GM10248 (cell line): ENCODE data around the gene COMMD4.
"Not testable (repeated sequence)": the region's sequence is repeated elsewhere in the genome, so short reads cannot be mapped to it uniquely, and the experiment has no call there.

Experiments used
- CTCF ChIA-PET: fragments of 300-600 bp; sonication (Branson Sonifier 250); formaldehyde crosslinking; extraction: SDS; loops from one replicate; lab custom pipeline; 2021; ENCODE audit warnings: antibody characterized with exemption; lab: Yijun Ruan, JAX
- POLR2A ChIA-PET: fragments of 350-650 bp; sonication (Branson Sonifier 250); formaldehyde crosslinking; extraction: SDS; loops from one replicate; lab custom pipeline; 2020; ENCODE audit warnings: antibody characterized with exemption; lab: Yijun Ruan, JAX
- DNase-seq: peaks from one replicate; pipeline ENCODE4 v3.0.0; 2012; ENCODE audit errors: extremely low spot score
- CTCF ChIP-seq: IDR thresholded peaks from 2 replicates; pipeline ENCODE4 v1.5.1; 2012; ENCODE audit warnings: mild to moderate bottlenecking, low read depth; ENCODE audit errors: extremely low read depth, missing control alignments, control extremely low read depth

Gene COMMD4

GRCh38 chr15:75369897-75370581, 34.2 kb downstream of the COMMD4 start:
- TF ChIP-seq CTCF, result no peak
- no peak for DNase-seq
- CTCF ChIA-PET, result interaction anchor here (1.8 to 4.5 kb wide), 5 partner anchors 8 to 431 kb away, joined by 4 to 39 read pairs (median 17); no protein-coding TSS in a partner anchor
- POLR2A ChIA-PET, result interaction anchor here (2.8 kb wide), 1 partner anchor 81 kb away, joined by 17 read pairs; the partner anchor contains the start of gene SIN3A

- POLR2A ChIA-PET, result interaction anchor here (0.7 to 0.8 kb wide), 2 partner anchors 83 to 746 kb away, joined by 3 read pairs; no protein-coding TSS in a partner anchor
- CTCF ChIA-PET, result interaction anchor here (1.8 kb wide), 1 partner anchor 430 kb away, joined by 4 read pairs; no protein-coding TSS in a partner anchor
- TF ChIP-seq CTCF, result no peak
- no peak for DNase-seq
Observed at GRCh38 chr15:75371486-75371885, 35.6 kb downstream of the COMMD4 start.

GRCh38 chr15:75371901-75372688, 36.2 kb downstream of the COMMD4 start:
- no peak for DNase-seq
- no peak for TF ChIP-seq CTCF
- CTCF ChIA-PET, result no interaction called here
- POLR2A ChIA-PET, result no interaction called here

- ChIA-PET POLR2A (no interaction called here), CTCF (interaction anchor here (0.7 to 6.0 kb wide), 3 partner anchors 8 to 53 kb away, joined by 3 to 39 read pairs (median 7); partner anchors contain the start of gene MAN2C1)
- TF ChIP-seq CTCF, result no peak
- DNase-seq, result no peak
Observed at GRCh38 chr15:75380773-75381172, 44.9 kb downstream of the COMMD4 start.

DNA sequence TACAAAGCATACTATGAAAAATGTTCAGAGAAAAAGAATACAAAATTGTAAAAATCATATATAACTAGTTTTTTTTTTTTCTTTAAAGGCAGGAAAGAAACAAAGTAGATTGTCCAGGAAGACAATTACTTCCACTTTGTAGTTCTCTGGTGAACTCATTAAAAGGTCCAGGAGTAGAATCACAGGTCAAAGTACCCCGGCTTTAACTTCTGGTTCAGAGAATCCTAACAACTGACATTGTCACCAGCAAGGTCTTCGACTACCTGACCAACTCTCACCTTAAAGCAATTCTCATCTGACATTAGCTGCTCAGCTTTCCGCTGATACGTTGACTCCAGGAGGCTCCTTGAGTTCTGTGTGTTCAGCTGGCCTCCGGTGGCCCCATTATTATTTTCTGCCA, 48.1 kb downstream of the COMMD4 start:
- POLR2A ChIA-PET, DNase-seq: not testable (repeated sequence)
- CTCF ChIA-PET, result interaction anchor here (2.7 kb wide), 1 partner anchor 10 kb away, joined by 12 read pairs; no protein-coding TSS in a partner anchor
